Measurements from ENCODE around the gene NQO2.

The NQO2 gene

GRCh38 chr6:2990248-2990931 is 9.3 kb upstream of the NQO2 start (continued):
- TF ChIP-seq, protein P1, sequence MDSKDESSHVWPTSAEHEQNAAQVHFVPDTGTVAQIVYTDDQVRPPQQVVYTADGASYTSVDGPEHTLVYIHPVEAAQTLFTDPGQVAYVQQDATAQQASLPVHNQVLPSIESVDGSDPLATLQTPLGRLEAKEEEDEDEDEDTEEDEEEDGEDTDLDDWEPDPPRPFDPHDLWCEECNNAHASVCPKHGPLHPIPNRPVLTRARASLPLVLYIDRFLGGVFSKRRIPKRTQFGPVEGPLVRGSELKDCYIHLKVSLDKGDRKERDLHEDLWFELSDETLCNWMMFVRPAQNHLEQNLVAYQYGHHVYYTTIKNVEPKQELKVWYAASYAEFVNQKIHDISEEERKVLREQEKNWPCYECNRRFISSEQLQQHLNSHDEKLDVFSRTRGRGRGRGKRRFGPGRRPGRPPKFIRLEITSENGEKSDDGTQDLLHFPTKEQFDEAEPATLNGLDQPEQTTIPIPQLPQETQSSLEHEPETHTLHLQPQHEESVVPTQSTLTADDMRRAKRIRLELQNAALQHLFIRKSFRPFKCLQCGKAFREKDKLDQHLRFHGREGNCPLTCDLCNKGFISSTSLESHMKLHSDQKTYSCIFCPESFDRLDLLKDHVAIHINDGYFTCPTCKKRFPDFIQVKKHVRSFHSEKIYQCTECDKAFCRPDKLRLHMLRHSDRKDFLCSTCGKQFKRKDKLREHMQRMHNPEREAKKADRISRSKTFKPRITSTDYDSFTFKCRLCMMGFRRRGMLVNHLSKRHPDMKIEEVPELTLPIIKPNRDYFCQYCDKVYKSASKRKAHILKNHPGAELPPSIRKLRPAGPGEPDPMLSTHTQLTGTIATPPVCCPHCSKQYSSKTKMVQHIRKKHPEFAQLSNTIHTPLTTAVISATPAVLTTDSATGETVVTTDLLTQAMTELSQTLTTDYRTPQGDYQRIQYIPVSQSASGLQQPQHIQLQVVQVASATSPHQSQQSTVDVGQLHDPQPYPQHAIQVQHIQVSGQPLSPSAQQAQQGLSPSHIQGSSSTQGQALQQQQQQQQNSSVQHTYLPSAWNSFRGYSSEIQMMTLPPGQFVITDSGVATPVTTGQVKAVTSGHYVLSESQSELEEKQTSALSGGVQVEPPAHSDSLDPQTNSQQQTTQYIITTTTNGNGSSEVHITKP (tag by site-specific recombination; IDR thresholded peaks at IDR 0.05), result peak; percentile 82
- no peak for TF ChIP-seq ZNF138 (tag by site-specific recombination; IDR thresholded peaks at IDR 0.05; ENCODE audit: borderline replicate concordance)
- TF ChIP-seq ZNF266 (tag by site-specific recombination; IDR thresholded peaks at IDR 0.05; ENCODE audit: low read depth), result no peak
- 0 out of 2 replicates have a peak, but pooled peaks have one; percentile 21 for TF ChIP-seq KLF10 (tag by site-specific recombination; IDR thresholded peaks at IDR 0.05)
- peak; percentile 84 for TF ChIP-seq ZXDB (tag by site-specific recombination; IDR thresholded peaks at IDR 0.05)
- no peak for TF ChIP-seq MEIS1 (CRISPR knock-in tag; IDR thresholded peaks at IDR 0.05; ENCODE audit: borderline replicate concordance)
- TF ChIP-seq ZNF510 (tag by site-specific recombination; IDR thresholded peaks at IDR 0.05; ENCODE audit: insufficient replicate concordance), result no peak
- no peak for TF ChIP-seq HOXA7 (CRISPR knock-in tag; IDR thresholded peaks at IDR 0.05; ENCODE audit: borderline replicate concordance)
- no peak for TF ChIP-seq ZNF555 (tag by site-specific recombination; conservative IDR thresholded peaks at IDR 0.05)
- TF ChIP-seq ZNF629 (tag by site-specific recombination; IDR thresholded peaks at IDR 0.05), result 0 out of 2 replicates have a peak, but pooled peaks have one; percentile 8
- TF ChIP-seq KLF17 (tag by site-specific recombination; IDR thresholded peaks at IDR 0.05), result no peak
- no peak for TF ChIP-seq ZNF121 (tag by site-specific recombination; IDR thresholded peaks at IDR 0.05)
- no peak for TF ChIP-seq ZNF585B (tag by site-specific recombination; IDR thresholded peaks at IDR 0.05)
- 0 out of 2 replicates have a peak, but pooled peaks have one; percentile 22 for TF ChIP-seq PATZ1 (tag by site-specific recombination; IDR thresholded peaks at IDR 0.05)
- no peak for TF ChIP-seq ZNF37A (tag by site-specific recombination; IDR thresholded peaks at IDR 0.05)
- TF ChIP-seq, protein P2, sequence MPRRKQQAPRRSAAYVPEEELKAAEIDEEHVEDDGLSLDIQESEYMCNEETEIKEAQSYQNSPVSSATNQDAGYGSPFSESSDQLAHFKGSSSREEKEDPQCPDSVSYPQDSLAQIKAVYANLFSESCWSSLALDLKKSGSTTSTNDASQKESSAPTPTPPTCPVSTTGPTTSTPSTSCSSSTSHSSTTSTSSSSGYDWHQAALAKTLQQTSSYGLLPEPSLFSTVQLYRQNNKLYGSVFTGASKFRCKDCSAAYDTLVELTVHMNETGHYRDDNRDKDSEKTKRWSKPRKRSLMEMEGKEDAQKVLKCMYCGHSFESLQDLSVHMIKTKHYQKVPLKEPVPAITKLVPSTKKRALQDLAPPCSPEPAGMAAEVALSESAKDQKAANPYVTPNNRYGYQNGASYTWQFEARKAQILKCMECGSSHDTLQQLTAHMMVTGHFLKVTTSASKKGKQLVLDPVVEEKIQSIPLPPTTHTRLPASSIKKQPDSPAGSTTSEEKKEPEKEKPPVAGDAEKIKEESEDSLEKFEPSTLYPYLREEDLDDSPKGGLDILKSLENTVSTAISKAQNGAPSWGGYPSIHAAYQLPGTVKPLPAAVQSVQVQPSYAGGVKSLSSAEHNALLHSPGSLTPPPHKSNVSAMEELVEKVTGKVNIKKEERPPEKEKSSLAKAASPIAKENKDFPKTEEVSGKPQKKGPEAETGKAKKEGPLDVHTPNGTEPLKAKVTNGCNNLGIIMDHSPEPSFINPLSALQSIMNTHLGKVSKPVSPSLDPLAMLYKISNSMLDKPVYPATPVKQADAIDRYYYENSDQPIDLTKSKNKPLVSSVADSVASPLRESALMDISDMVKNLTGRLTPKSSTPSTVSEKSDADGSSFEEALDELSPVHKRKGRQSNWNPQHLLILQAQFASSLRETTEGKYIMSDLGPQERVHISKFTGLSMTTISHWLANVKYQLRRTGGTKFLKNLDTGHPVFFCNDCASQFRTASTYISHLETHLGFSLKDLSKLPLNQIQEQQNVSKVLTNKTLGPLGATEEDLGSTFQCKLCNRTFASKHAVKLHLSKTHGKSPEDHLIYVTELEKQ (tag by site-specific recombination; IDR thresholded peaks at IDR 0.05; ENCODE audit: borderline replicate concordance), result no peak
- TF ChIP-seq IKZF3 (tag by site-specific recombination; IDR thresholded peaks at IDR 0.05), result peak; percentile 29; the same call in 1 of the 2 replicates
- peak; percentile 55 for TF ChIP-seq WT1 (tag by site-specific recombination; IDR thresholded peaks at IDR 0.05)
